K562 (cell line): ENCODE results near the gene CELF6. TPM values are rescaled to one million over a fixed set of nuclear protein-coding genes. Genes with fewer than 3 reads are reported as not detected.

Source experiments
- FOSL1 ChIP-seq: fragments of 200-800 bp; sonication (Bioruptor generic); conservative IDR thresholded peaks from 2 replicates; pipeline ENCODE4 v1.6.1; 2016; ENCODE audit warnings: missing genetic modification characterization, missing compliant biosample characterization
- MECOM ChIP-seq: fragments of 250-450 bp; sonication (Bioruptor Pico); IDR thresholded peaks from 2 replicates; pipeline ENCODE4 v1.8.0; 2022; ENCODE audit warnings: inconsistent platforms
- NR2C2 ChIP-seq, 2 experiments: fragments of 200-800 bp in 1 of 2; sonication (Bioruptor generic) in 1 of 2; sonication (generic) in 1 of 2; formaldehyde crosslinking in 1 of 2; IDR thresholded peaks; 2 replicates each; pipeline versions ENCODE4 v1.6.1 to v1.8.0; 2016 to 2022; ENCODE audit warnings: mild to moderate bottlenecking in 1 of 2, missing compliant biosample characterization in 1 of 2, missing genetic modification characterization in 1 of 2, missing genetic modification reagents in 1 of 2
- SETDB1 ChIP-seq: IDR thresholded peaks from one replicate; pipeline ENCODE4 v1.6.1; 2012; ENCODE audit warnings: low read length, control low read depth, inconsistent platforms
- YBX1 ChIP-seq: fragments of 450-650 bp; IDR thresholded peaks from 2 replicates; pipeline ENCODE4 v1.7.1; 2016; ENCODE audit warnings: mild to moderate bottlenecking
- polyA plus RNA-seq, 8 experiments: library from polyadenylated mRNA; depleted of rRNA in 4 of 8; stranded (reverse) in 5 of 8; unstranded in 3 of 8; fragments of >200 nt; fragmentation: Nextera tagmentation in 2 of 8; fragmentation: Illumina TruSeq in 1 of 8; extraction: Ambion mirVana in 2 of 8; extraction: Trizol in 1 of 8; gene quantifications; 2 replicates each; pipeline versions ENCODE4 v1.2.1 to v1.2.3, GENCODE V29; 2011 to 2014; ENCODE audit warnings: inconsistent platforms in 1 of 8, missing spikeins in 1 of 8
- total RNA-seq, 7 experiments: library from RNA; depleted of rRNA in 6 of 7; stranded (reverse); fragments of >200 nt in 6 of 7; fragmentation: Illumina TruSeq in 2 of 7; extraction: Trizol in 2 of 7; gene quantifications; 2 replicates each; pipeline versions ENCODE4 v1.2.1 to v1.2.3, GENCODE V29; 2011 to 2021; ENCODE audit warnings: low replicate concordance in 1 of 7
- TF ChIP-seq, protein P1 (sequence below): sonication (generic); formaldehyde crosslinking; IDR thresholded peaks from 2 replicates; pipeline ENCODE4 v1.4.0; 2020; ENCODE audit warnings: mild to moderate bottlenecking, missing genetic modification reagents
- TF ChIP-seq, protein P2 (sequence below): IDR thresholded peaks from 2 replicates; pipeline ENCODE4 v1.6.1; 2011; ENCODE audit warnings: borderline replicate concordance, low read depth, mild to moderate bottlenecking, moderate library complexity, low read length; ENCODE audit not compliant: insufficient read depth, poor library complexity, severe bottlenecking
- TF ChIP-seq, protein P3 (sequence below): fragments of 450-650 bp; IDR thresholded peaks from 2 replicates; pipeline ENCODE4 v1.6.1; 2016; ENCODE audit warnings: low read depth
- TF ChIP-seq, protein P4 (sequence below): fragments of 200-800 bp; sonication (Bioruptor generic); IDR thresholded peaks from 2 replicates; pipeline ENCODE4 v1.6.1; 2017; ENCODE audit warnings: missing genetic modification characterization, missing compliant biosample characterization
- TF ChIP-seq, protein P5 (sequence below): sonication (generic); formaldehyde crosslinking; IDR thresholded peaks from 2 replicates; pipeline ENCODE4 v1.8.0; 2022; ENCODE audit warnings: missing genetic modification reagents, mild to moderate bottlenecking, moderate library complexity, borderline replicate concordance

The CELF6 gene
- total and polyA plus RNA-seq, 9 of the 15 experiments (the other 6 are each of a cell fraction or from before 2014, with no cell fraction given): 0.01 to 0.11 TPM; not detected in 7

DNA sequence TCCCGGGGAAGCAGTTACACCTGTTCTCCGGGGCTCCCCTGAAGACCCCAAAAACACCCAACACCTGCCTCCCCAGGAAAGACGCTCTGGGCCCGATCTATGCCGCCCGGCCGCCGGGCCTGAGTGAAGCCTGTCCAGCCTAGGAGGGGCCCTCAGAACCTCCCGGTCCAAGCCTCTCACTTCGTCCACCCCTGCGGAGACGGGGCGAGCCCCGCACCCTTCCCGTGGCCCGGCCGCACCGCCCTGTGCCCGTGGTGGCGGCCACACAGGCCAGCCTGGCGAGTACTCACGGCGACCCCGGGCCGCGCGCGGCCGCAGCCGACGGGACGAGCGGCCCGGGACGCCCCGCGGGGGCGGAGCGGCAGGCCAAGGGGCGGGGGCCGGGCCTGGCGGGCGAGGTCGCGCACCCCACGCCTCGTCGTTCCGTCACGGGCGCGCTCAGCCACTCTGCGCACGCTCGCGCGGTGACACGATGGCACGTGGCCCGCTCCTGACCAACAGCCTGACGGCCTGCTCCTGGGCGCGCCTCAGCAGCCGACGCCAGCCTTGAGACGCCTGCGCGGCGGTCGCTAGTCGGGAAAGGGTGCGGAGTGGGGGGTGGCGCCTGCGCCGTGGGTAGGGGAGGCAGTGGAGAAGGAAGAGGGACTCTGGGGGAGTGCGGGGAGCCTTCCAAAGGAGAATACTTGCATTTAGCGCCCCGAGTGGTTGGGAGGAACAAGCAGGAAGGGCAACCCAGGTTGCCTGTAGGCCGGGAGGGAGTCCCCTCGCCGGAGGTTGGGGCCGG lies 47.6 kb downstream of the CELF6 start, which contains the start of gene PARP6 (continued):
- TF ChIP-seq FOSL1 (tag): peak; percentile 31; the same call in 1 of the 2 replicates
- TF ChIP-seq, protein P1, sequence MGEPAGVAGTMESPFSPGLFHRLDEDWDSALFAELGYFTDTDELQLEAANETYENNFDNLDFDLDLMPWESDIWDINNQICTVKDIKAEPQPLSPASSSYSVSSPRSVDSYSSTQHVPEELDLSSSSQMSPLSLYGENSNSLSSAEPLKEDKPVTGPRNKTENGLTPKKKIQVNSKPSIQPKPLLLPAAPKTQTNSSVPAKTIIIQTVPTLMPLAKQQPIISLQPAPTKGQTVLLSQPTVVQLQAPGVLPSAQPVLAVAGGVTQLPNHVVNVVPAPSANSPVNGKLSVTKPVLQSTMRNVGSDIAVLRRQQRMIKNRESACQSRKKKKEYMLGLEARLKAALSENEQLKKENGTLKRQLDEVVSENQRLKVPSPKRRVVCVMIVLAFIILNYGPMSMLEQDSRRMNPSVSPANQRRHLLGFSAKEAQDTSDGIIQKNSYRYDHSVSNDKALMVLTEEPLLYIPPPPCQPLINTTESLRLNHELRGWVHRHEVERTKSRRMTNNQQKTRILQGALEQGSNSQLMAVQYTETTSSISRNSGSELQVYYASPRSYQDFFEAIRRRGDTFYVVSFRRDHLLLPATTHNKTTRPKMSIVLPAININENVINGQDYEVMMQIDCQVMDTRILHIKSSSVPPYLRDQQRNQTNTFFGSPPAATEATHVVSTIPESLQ (CRISPR knock-in tag): peak; percentile 85; the same call in 1 of the 2 replicates
- no peak for TF ChIP-seq MECOM (CRISPR knock-in tag)
- TF ChIP-seq SETDB1: peak; percentile 27
- peak; percentile 74; the same call in 1 of the 2 replicates for TF ChIP-seq NR2C2 (CRISPR knock-in tag; IDR thresholded peaks at IDR 0.05)
- peak; percentile 92 for TF ChIP-seq NR2C2 (tag; IDR thresholded peaks at IDR 0.05)
- TF ChIP-seq, protein P2, sequence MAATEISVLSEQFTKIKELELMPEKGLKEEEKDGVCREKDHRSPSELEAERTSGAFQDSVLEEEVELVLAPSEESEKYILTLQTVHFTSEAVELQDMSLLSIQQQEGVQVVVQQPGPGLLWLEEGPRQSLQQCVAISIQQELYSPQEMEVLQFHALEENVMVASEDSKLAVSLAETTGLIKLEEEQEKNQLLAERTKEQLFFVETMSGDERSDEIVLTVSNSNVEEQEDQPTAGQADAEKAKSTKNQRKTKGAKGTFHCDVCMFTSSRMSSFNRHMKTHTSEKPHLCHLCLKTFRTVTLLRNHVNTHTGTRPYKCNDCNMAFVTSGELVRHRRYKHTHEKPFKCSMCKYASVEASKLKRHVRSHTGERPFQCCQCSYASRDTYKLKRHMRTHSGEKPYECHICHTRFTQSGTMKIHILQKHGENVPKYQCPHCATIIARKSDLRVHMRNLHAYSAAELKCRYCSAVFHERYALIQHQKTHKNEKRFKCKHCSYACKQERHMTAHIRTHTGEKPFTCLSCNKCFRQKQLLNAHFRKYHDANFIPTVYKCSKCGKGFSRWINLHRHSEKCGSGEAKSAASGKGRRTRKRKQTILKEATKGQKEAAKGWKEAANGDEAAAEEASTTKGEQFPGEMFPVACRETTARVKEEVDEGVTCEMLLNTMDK: peak; percentile 88
- TF ChIP-seq, protein P3, sequence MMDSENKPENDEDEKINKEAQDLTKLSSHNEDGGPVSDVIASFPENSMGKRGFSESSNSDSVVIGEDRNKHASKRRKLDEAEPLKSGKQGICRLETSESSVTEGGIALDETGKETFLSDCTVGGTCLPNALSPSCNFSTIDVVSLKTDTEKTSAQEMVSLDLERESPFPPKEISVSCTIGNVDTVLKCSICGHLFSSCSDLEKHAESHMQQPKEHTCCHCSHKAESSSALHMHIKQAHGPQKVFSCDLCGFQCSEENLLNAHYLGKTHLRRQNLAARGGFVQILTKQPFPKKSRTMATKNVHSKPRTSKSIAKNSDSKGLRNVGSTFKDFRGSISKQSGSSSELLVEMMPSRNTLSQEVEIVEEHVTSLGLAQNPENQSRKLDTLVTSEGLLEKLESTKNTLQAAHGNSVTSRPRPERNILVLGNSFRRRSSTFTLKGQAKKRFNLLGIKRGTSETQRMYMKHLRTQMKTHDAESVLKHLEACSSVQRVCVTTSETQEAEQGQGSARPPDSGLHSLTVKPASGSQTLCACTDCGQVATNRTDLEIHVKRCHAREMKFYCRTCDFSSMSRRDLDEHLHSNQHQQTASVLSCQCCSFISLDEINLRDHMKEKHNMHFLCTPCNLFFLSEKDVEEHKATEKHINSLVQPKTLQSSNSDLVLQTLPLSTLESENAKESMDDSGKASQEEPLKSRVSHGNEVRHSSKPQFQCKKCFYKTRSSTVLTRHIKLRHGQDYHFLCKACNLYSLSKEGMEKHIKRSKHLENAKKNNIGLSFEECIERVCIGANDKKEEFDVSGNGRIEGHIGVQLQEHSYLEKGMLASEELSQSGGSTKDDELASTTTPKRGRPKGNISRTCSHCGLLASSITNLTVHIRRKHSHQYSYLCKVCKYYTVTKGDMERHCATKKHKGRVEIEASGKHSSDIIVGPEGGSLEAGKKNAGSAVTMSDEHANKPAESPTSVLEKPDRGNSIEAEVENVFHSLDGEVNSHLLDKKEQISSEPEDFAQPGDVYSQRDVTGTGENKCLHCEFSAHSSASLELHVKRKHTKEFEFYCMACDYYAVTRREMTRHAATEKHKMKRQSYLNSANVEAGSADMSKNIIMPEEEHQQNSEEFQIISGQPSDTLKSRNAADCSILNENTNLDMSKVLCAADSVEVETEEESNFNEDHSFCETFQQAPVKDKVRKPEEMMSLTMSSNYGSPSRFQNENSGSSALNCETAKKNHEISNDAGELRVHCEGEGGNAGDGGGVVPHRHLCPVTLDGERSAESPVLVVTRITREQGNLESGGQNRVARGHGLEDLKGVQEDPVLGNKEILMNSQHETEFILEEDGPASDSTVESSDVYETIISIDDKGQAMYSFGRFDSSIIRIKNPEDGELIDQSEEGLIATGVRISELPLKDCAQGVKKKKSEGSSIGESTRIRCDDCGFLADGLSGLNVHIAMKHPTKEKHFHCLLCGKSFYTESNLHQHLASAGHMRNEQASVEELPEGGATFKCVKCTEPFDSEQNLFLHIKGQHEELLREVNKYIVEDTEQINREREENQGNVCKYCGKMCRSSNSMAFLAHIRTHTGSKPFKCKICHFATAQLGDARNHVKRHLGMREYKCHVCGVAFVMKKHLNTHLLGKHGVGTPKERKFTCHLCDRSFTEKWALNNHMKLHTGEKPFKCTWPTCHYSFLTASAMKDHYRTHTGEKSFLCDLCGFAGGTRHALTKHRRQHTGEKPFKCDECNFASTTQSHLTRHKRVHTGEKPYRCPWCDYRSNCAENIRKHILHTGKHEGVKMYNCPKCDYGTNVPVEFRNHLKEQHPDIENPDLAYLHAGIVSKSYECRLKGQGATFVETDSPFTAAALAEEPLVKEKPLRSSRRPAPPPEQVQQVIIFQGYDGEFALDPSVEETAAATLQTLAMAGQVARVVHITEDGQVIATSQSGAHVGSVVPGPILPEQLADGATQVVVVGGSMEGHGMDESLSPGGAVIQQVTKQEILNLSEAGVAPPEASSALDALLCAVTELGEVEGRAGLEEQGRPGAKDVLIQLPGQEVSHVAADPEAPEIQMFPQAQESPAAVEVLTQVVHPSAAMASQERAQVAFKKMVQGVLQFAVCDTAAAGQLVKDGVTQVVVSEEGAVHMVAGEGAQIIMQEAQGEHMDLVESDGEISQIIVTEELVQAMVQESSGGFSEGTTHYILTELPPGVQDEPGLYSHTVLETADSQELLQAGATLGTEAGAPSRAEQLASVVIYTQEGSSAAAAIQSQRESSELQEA: no peak
- TF ChIP-seq, protein P4, sequence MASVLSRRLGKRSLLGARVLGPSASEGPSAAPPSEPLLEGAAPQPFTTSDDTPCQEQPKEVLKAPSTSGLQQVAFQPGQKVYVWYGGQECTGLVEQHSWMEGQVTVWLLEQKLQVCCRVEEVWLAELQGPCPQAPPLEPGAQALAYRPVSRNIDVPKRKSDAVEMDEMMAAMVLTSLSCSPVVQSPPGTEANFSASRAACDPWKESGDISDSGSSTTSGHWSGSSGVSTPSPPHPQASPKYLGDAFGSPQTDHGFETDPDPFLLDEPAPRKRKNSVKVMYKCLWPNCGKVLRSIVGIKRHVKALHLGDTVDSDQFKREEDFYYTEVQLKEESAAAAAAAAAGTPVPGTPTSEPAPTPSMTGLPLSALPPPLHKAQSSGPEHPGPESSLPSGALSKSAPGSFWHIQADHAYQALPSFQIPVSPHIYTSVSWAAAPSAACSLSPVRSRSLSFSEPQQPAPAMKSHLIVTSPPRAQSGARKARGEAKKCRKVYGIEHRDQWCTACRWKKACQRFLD (CRISPR knock-in tag): peak; percentile 65
- TF ChIP-seq, protein P5, sequence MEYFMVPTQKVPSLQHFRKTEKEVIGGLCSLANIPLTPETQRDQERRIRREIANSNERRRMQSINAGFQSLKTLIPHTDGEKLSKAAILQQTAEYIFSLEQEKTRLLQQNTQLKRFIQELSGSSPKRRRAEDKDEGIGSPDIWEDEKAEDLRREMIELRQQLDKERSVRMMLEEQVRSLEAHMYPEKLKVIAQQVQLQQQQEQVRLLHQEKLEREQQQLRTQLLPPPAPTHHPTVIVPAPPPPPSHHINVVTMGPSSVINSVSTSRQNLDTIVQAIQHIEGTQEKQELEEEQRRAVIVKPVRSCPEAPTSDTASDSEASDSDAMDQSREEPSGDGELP (CRISPR knock-in tag): peak; percentile 87
- TF ChIP-seq YBX1: no peak
